GM19397 (cell line): ENCODE measurements around the gene TREH.
"Not testable (repeated sequence)": the region's sequence is repeated elsewhere in the genome, so short reads cannot be mapped to it uniquely, and the experiment has no call there.

Experiments
- ATAC-seq: cut with Tn5 transposase; IDR thresholded peaks from one replicate; pipeline ENCODE4 v1.9.1; 2021; ENCODE audit warnings: mild to moderate bottlenecking, moderate library complexity; ENCODE audit not compliant: unreplicated experiment

Gene TREH, protein sequence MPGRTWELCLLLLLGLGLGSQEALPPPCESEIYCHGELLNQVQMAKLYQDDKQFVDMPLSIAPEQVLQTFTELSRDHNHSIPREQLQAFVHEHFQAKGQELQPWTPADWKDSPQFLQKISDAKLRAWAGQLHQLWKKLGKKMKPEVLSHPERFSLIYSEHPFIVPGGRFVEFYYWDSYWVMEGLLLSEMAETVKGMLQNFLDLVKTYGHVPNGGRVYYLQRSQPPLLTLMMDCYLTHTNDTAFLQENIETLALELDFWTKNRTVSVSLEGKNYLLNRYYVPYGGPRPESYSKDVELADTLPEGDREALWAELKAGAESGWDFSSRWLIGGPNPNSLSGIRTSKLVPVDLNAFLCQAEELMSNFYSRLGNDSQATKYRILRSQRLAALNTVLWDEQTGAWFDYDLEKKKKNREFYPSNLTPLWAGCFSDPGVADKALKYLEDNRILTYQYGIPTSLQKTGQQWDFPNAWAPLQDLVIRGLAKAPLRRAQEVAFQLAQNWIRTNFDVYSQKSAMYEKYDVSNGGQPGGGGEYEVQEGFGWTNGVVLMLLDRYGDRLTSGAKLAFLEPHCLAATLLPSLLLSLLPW

DNA sequence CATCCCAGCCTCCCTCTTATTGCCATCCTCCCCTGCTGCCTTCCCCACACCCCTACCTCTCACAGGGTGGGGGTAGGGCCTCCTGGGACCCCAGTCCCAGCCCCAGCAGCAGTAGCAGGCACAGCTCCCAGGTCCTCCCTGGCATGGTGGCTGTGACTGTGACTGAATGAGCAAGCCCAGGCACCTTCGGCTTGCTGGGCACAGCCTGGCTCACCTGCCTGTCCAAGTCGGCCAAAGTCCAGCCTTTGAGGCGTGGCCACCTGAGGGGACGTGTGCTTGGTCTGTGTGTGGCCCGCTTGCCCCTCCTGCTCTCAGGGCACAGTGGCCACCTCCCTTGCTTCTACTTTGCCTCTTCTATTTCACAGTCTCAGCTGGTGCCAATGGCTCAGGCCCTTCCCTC lies at the start of gene TREH:
TSS of gene TREH (minus strand) at position 168 of the 400 bp plus-strand sequence. CDS start at position 145, 23 bp downstream.
- no peak for ATAC-seq

DNA sequence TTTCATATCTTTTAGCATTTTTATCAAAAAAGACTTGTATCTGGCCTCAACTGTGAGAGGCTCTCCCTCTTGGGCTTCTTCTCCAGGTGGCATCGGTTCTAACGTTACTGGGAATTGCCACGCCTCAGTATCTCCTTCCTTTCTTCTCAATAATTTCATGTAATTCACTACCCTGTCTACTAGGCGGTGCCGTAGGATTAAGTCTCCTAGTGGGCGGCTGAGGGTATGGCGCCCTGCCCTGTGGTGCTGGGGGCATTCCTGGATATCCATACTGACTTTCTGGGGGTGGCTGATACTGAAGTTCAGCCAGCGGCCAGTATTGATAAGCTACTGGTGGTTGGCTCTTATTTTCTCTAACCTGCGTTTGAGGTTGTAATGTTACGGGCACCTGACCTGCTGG lies 48.7 kb upstream of the TREH start:
- not testable (repeated sequence) for ATAC-seq

DNA sequence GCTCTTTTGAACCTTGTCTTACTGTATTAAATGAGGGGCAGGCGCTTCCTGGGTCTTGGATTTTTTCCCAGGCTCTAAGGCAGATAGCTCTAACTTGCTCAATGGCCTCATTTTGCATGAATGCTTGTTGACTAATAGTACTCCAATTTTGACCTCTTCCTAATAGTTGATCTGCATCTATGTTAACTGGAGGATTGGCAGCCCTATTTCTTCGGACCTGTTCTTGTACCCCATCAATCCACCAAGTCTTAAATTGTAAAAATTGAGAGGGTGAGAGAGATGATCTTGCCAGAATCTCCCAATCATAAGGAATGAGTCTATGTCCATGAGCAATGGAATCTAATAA lies 48.2 kb upstream of the TREH start:
- ATAC-seq = not testable (repeated sequence)

DNA sequence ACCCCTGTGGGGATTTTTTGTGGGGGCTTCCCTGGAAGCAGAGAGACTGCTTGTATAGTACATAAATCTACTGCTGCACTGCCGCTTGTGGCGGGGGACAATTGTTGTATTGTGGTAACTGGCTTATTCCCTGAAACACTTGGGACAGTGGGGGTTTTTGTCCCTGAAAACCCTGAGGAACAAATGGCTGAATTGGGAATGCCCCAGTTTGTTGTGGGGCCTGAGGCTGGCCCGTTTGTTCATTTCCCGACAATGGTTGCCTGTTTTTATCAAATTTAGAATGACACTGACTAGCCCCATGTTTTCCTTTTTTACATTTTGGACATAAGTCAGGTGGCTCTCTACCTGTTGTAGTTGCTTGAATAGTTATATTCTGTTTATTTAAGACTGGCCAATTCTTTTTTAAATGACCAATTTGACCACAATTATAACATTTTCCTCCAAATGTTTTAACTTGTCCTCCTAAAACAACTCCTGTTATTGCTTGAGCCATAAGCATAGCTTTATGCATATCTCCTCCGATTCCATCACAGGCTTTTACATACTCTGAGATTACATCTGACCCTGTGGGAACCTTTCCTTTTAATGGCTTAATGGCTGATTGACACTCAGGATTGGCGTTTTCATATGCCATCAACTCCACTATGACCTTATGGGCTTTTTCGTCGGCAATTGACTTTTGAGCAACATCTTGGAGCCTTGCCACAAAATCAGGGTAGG lies 47.7 kb upstream of the TREH start:
- ATAC-seq = not testable (repeated sequence)

DNA sequence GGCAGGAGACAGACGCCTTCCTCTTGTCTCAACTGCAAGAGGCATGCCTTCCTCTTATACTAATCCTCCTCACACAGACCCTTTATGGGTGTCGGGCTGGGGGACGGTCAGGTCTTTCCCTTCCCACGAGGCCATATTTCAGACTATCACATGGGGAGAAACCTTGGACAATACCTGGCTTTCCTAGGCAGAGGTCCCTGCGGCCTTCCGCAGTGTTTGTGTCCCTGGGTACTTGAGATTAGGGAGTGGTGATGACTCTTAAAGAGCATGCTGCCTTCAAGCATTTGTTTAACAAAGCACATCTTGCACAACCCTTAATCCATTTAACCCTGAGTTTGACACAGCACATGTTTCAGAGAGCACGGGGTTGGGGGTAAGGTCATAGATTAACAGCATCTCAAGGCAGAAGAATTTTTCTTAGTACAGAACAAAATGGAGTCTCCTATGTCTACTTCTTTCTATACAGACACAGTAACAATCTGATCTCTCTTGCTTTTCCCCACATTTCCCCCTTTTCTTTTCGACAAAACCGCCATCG lies 42.1 kb upstream of the TREH start:
- ATAC-seq = not testable (repeated sequence)

DNA sequence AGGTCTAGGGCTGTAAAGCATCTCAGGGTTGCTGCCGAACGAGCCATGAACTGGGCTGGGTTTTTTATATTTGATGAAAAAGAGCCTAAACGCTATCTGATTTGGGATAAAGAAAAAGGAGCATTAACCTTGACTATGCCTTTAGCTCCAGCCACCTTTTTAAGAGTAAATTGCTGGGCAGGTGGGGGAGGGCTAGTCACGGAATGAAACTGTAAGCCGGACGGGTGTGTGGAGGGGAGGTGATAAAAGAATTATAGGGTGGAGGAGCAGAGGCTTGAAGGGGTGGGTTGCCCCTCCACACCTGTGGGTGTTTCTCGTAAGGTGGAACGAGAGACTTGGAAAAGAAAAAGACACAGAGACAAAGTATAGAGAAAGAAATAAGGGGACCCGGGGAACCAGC lies 41.3 kb upstream of the TREH start:
- not testable (repeated sequence) for ATAC-seq

DNA sequence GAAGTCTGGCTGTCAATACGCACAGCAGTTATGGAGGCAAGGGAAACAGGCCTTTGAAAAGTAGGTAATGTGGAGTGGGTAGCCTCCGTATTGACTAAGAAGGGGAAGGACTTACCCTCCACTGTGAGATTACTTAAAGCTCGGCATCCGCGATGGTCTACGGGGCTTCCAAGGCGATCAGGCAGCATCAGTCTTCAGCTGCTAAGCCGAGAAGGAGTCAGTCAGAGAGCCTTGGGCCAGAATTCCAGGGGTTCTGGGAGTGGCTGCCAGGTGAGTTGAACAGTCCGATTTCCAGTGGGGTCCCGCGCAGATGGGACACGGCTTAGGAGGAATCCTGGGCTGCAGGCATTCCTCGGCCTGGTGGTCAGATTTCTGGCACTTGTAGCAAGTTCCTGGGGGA lies 40.6 kb upstream of the TREH start:
- ATAC-seq = not testable (repeated sequence)

DNA sequence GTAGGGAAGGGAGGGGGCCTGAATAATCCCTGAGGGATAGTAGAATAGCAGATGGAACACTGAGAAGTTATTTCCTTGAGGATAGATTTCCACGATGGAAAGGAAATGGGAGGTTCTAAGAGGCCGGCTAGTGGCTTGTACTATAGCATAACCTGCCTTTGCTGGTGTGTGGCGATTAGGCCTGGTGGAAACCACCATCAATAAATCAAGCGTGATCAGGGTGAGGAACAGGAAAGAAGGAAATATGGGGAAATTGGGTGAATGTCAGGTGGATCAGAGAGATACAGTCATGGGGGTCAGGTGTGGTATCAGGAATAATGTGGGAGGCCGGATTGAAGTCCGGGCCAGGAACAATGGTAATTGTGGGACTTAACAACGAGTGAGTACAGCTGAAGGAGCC lies 39.1 kb upstream of the TREH start:
- ATAC-seq = not testable (repeated sequence)

DNA sequence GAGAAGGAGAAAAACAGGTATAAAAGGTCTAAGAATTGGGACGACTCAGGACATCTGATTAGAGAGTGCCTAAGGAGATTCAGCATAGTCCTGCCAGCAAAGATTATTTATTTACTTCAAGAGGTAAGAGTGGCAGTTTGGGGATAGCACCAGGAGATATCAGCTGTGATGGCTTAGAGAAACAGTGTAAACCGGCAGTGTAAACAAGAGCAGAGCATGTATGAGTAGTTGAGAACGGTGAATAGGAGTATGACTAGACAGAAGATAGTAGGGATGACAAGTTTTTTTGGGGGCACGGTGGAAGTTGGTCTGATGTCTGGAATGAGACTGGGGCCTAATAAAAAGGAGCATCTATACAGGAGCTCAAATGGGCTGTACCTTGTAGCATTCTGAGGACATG lies 38.3 kb upstream of the TREH start:
- ATAC-seq = not testable (repeated sequence)

DNA sequence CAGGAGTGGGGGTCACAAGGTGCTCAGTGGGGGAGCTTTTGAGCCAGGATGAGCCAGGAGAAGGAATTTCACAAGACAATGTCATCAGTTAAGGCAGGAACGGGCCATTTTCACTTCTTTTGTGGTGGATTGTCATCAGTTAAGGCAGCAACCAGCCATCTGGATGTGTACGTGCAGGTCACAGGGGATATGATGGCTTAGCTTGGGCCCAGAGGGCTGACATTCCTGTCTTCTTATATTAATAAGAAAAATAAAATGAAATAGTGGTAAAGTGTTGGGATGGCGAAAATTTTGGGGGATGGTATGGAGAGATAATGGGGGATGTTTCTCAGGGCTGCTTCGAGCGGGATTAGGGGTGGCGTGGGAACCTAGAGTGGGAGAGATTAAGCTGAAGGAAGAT lies 37.8 kb upstream of the TREH start:
- ATAC-seq = not testable (repeated sequence)

DNA sequence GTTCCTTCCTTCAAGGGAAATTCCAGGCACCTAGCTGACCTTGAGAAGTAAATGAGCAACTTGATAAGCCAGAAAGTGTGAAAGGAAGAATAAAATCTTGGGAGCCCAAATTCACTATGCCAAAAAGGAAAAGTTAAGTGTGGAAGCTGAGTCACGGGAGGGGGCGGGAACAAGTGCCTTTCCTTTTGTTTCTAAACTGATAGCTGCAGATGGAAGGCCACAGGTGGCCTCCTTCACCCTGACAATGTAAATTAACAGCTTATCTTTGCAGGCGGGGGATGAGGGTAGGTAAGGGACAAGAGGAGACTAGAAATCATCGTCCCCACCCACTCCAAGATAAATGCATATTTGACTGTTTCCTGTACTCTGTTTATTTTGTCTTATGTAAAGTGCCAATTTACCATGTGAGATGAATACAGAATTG lies 36.4 kb upstream of the TREH start:
- ATAC-seq = no peak

DNA sequence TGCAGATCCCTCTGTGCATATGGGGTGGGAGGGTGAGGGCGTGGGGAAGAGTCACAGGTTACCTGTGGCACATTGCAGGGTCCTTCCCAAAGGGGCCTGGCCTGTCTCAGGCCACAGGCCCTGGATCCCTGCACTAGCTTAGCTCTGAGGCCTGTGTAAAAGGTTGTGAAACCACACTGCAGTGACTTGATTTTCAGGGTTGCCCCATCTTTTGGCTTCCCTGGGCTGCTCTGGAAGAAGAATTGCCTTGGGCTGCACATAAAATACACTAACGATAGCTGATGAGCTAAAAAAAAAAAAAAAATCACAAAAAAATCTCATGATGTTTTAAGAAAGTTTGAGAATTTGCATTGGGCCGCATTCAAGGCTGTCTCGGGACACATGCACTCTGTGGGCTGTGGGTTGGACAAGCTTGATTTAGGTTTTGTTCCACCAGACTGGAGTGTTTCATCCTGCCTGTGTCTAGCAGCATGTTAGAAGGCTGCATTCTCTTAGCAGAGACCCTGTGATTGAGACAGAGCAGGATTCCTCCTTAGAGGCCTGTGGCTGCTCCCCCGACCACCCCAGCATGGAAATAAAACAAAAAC lies 35.9 kb upstream of the TREH start:
- no peak for ATAC-seq

DNA sequence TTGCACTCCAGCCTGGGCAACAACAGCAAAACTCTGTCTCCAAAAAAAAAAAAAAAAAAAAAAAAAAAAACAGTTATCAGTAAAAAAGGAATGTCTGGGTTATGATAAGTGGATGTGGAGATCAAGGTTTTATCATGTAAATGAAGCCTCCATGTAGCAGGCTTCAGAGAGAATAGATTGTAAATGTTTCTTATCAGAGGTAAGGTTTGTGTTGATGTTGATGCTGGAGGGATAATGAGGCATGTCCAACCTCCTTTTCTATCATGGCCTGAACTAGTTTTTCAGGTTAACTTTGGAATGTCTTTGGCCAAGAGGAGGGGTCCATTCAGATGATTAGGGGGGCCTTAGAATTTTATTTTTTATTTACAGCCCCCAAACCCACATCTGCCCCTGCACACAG lies 35.4 kb upstream of the TREH start:
- no peak for ATAC-seq

DNA sequence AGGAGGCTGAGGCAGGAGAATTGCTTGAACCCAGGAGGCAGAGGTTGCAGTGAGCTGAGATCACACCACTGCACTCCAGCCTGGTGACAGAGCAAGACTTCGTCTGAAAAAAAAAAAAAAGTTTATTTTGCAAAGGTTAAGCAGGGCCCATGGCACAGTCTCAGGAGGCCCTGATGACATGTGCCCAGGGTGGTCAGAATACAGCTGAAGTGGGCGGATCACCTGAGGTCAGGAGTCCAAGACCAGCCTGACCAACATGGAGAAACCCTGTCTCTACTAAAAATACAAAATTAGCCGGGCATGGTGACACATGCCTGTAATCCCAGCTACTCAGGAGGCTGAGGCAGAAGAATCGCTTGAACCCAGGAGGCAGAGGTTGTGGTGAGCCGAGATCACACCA lies 35.0 kb upstream of the TREH start:
- ATAC-seq = not testable (repeated sequence)

DNA sequence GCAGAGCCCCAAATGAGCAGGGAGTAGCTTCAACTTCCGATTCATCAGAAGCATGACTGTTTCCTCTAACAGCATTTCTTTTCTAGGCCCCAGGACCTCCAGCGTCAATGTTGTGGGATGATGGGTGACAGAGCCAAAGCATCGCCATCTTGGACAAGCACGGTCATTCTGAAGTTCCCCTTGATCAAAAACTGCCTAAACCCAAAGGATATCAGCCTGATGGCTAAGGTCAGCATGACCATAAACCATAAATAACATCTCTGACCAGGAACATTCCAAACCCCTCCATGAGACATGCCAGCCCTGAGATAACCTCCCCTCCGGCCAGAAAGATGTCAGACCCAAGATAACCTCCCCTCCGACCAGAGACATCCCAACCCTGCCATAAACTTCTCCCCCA lies 28.8 kb upstream of the TREH start:
- ATAC-seq = no peak

DNA sequence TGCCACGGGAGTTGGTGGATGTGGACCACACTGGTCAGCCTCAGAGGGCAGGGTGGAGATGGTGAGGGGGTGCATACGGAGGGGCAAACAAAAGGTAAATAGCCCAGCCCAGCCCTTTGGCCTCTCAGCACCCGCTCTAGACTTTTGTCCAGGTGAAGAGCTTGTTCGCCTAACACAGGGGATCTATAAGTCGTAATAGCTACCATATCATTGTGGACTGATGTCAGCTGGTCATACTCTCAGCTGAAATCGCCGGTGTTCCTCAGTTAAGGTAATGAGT lies 27.0 kb upstream of the TREH start:
- ATAC-seq = no peak

DNA sequence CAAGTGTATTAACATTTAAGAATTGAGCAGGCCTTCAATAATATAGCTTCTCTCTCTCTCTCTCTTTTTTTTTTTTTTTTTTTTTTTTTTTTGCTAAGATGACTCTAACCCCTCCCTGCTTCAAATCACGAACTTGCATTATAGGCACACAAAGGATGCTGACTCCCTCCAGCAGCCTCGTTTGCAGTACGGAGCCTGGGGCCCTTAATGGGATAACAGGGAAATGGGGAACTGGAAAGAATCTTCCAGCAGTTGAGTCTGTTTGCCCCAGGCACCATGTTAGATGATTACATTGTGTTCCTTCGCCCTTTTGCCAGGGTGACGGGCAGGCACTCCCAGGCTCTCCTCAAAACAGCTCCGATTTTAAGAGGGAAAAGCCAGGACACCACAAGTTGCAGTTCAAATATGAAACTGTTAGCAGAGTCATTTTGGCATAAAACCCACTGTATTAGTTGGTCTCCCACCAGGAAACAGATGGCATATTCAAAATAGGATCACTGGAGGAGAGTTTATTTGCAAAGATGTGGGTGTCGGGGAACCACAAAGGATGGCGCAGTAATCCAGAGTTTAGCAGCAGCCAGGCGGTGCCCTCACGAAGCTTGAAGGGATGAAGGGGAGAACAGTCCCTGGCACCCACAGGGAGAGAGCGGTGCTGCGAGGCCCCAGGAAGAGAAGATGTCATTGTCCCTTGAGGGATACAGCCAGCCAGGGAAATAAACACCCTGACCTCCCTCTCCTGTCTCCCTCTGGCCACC lies 26.5 kb upstream of the TREH start:
- no peak for ATAC-seq

DNA sequence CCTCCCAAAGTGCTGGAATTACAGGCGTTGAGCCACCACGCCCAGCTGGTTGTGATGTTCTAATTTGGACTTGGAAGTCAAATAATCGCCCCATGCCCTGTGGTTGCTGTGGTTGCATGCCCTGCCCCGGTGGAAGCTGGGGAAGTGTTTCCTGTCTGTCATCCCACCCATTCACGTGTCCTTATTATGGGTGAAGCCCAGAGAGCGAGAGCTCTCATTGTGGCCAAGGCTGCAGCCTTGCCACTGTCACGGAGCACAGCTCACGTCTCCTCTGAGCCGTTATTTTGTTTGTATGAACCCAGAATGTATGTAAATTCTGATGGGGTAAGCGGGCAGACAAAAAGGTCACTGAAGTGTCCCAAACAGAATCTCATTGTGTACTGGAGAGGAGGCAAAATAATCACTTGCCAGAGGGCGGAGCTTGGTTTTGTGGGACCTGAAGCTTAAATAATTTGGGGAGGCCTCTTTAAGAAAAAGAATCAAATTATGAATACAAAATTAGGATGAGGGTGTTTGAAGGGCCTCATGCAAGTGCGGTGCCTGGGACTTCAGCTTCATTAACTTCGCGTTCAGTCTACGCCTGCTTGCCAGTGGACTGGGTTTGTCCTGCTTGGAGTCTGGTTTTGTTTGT lies 25.8 kb upstream of the TREH start:
- ATAC-seq = no peak

DNA sequence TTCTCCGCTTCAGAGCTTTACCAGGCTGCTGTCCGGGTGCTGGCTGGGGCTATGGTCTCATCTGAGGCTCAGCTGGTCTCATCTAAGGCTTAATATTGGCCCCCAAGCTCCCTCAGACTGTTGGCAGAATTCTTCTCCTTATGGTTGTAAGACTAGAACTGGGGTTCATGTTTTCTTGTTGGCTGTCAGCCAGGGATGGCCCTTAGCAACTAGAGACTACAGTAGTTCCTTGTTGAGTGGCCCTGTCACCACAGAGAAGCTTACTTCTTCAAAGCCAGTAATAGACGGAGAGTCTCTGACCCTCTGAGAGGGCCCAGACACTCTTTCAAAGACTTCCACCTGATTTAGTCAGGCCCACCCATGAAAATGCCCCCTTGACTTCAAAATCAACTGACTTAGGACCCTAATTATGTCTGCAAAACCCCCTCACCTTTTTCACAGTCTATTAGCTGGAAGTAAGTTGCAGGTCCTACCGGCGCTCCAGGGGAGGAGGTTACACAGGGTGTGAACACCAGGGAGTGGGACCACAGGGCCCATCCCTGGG lies 24.2 kb upstream of the TREH start:
- no peak for ATAC-seq
